Mesodermal cell (in vitro differentiated cells): ENCODE results near the gene TEDC1.

ENCODE experiments used
- H3K27ac ChIP-seq: 2 replicates; pipeline ENCODE4 v1.7.0; 2013; ENCODE audit warnings: mild to moderate bottlenecking, low read depth, low read length, moderate library complexity; ENCODE audit not compliant: severe bottlenecking
- H3K36me3 ChIP-seq: 2 replicates; pipeline ENCODE4 v1.7.1; 2013; ENCODE audit warnings: mild to moderate bottlenecking, low read length, moderate library complexity; ENCODE audit not compliant: control insufficient read depth, insufficient read depth
- H3K4me1 ChIP-seq: one replicate; pipeline ENCODE4 v1.7.1; 2013; ENCODE audit warnings: mild to moderate bottlenecking, low read length; ENCODE audit not compliant: insufficient read depth, control insufficient read depth, poor library complexity, severe bottlenecking
- H3K4me3 ChIP-seq: 2 replicates; pipeline ENCODE4 v1.7.0; 2013; ENCODE audit warnings: low read length, control low read depth, mild to moderate bottlenecking; ENCODE audit not compliant: insufficient read depth, poor library complexity, severe bottlenecking; ENCODE audit errors: extremely low read depth
- H3K9me3 ChIP-seq: 2 replicates; pipeline ENCODE4 v1.7.1; 2013; ENCODE audit warnings: mild to moderate bottlenecking, low read length, moderate library complexity; ENCODE audit not compliant: control insufficient read depth
- WGBS, 2 experiments: methylation state at CpG; one replicate each; pipeline ENCODE4 v1.1.5; 2013; ENCODE audit warnings: missing lambda C conversion rate in 2 of 2; ENCODE audit not compliant: insufficient coverage in 2 of 2; 5-methylcytosine and 5-hydroxymethylcytosine counted together

TEDC1 gene

DNA sequence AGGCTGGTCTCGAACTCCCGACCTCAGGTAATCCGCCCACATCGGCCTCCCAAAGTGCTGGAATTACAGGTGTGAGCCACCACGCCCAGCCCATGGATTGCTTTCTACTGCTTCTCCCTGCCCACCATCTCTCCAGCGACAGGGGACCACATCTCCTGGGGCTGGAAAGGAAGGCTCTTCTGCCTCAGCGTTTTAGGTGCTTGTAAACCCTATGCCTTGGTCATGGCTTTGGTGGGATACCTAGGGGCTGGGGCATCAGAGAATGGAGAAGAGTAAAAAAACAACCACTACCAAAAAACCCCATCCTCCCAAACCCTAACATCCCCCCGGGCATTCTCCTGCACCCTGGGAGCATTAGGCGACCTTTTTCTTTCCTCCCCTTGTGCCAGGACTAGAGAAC, 34.3 kb downstream of the TEDC1 start:
- no peaks in the 10 kb centered on the region for H3K36me3 ChIP-seq
- H3K4me3 ChIP-seq = no peak overlapping the region
- H3K27ac ChIP-seq = no peak overlapping the region
- H3K4me1 ChIP-seq = peaks cover 5% of the 10 kb centered on the region
- WGBS, 2 experiments = 83 to 86% methylated on average over 6 of the region's 9 CpGs
- H3K9me3 ChIP-seq = no peaks in the 10 kb centered on the region

- Histone ChIP-seq H3K9me3 (no peaks in the 10 kb centered on the region), H3K4me3 (peak within 1 kb of the TSS; percentile 50), H3K36me3 (no peaks in the 10 kb centered on the region), H3K4me1 (peaks cover 5% of the 10 kb centered on the region), H3K27ac (no peak within 1 kb of the TSS)
- 6 to 9% methylated on average over 43 to 64 of the region's 88 CpGs for WGBS, 2 experiments
Observed at GRCh38 chr14:105525861-105526775, 35.1 kb downstream of the TEDC1 start, which contains the start of gene TMEM121. TMEM121 (plus strand) TSS chr14:105526583; CDS start chr14:105528835, 2,252 bp downstream.

DNA sequence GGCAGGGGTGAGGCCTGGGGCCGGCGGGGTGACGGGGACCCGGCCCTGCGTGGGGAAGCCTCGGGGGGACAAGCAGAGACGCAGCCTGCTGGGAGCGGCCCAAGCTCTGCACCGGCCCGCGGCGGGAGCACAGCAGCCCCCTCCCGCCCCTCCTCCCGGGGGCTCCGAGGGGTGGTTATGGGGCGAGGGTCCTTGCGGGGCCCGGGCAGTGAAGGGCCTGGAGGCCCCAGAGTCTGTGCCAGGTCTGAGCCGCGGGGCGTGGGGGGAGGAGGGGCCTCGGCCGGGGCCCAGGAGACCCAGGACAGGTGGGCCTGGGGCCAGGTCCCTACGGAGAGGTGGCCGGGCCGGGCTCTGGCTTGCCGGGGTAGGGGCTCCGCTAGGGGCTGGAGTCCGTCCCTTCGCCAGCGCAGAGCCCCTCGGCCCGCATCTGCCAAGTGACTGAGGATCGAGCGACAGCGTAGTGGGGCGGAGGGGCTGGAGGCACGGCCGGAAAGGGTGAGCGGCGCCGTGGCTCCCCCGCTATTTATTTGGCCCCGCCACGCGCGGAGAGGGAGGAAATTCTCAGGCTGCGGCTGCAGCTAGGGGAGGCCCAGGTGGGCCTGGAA, 35.8 kb downstream of the TEDC1 start:
- peak overlapping the region; percentile 50 for H3K4me3 ChIP-seq
- WGBS, 2 experiments = 31 to 34% methylated on average over 24 to 29 of the region's 48 CpGs
- no peak overlapping the region for H3K27ac ChIP-seq
- H3K9me3 ChIP-seq = no peaks in the 10 kb centered on the region
- H3K36me3 ChIP-seq = no peaks in the 10 kb centered on the region
- H3K4me1 ChIP-seq = peaks cover 5% of the 10 kb centered on the region

- Histone ChIP-seq H3K9me3 (no peaks in the 10 kb centered on the region), H3K4me1 (peaks cover 5% of the 10 kb centered on the region), H3K27ac (no peak overlapping the region), H3K36me3 (no peaks in the 10 kb centered on the region), H3K4me3 (peak overlapping the region; percentile 50)
- WGBS, 2 experiments = 76 to 78% methylated on average over 12 to 13 of the region's 23 CpGs
Observed at GRCh38 chr14:105527381-105527825, 36.4 kb downstream of the TEDC1 start.

GRCh38 chr14:105527826-105528585, 37.0 kb downstream of the TEDC1 start:
- H3K4me3 ChIP-seq = peak overlapping the region; percentile 50
- no peaks in the 10 kb centered on the region for H3K36me3 ChIP-seq
- H3K9me3 ChIP-seq = no peaks in the 10 kb centered on the region
- peaks cover 5% of the 10 kb centered on the region for H3K4me1 ChIP-seq
- no peak overlapping the region for H3K27ac ChIP-seq
- WGBS, 2 experiments = 30 to 31% methylated on average over 50 to 55 of the region's 67 CpGs

DNA sequence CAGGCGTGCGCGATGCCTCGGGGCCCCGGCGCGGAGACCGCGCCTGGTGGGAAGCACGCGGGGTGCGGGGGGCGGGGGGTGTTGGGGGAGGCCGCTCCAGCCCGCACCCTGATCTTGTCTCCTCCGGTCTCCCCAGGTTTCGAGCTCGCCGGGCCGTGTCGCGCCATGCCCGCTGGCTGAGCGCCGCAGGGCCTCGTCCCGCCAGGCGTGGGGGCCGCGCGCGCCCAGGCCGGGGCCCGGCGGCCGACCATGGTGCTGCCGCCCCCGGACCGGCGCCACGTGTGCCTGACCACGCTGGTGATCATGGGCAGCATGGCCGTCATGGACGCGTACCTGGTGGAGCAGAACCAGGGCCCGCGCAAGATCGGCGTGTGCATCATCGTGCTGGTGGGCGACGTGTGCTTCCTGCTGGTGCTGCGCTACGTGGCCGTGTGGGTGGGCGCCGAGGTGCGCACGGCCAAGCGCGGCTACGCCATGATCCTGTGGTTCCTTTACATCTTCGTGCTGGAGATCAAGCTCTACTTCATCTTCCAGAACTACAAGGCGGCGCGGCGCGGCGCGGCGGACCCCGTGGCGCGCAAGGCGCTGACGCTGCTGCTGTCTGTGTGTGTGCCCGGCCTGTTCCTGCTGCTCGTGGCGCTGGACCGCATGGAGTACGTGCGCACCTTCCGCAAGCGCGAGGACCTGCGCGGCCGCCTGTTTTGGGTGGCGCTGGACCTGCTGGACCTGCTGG, 37.7 kb downstream of the TEDC1 start:
- H3K4me3 ChIP-seq = peak overlapping the region; percentile 50
- no peaks in the 10 kb centered on the region for H3K9me3 ChIP-seq
- 71 to 73% methylated on average over 73 to 74 of the region's 89 CpGs for WGBS, 2 experiments
- H3K27ac ChIP-seq = no peak overlapping the region
- peaks cover 5% of the 10 kb centered on the region for H3K4me1 ChIP-seq
- H3K36me3 ChIP-seq = no peaks in the 10 kb centered on the region

- no peaks in the 10 kb centered on the region for H3K9me3 ChIP-seq
- H3K27ac ChIP-seq = no peak overlapping the region
- 96 to 97% methylated on average over 24 of the region's 24 CpGs for WGBS, 2 experiments
- H3K36me3 ChIP-seq = no peaks in the 10 kb centered on the region
- H3K4me1 ChIP-seq = peaks cover 5% of the 10 kb centered on the region
- H3K4me3 ChIP-seq = no peak overlapping the region
Observed at GRCh38 chr14:105529319-105529568, 38.2 kb downstream of the TEDC1 start.

- Histone ChIP-seq H3K27ac (no peak overlapping the region), H3K4me3 (no peak overlapping the region), H3K4me1 (peaks cover 5% of the 10 kb centered on the region), H3K36me3 (no peaks in the 10 kb centered on the region), H3K9me3 (no peaks in the 10 kb centered on the region)
- WGBS, 2 experiments = 91 to 92% methylated on average over 40 to 60 of the region's 63 CpGs
Observed at GRCh38 chr14:105529569-105530284, 38.7 kb downstream of the TEDC1 start.

DNA sequence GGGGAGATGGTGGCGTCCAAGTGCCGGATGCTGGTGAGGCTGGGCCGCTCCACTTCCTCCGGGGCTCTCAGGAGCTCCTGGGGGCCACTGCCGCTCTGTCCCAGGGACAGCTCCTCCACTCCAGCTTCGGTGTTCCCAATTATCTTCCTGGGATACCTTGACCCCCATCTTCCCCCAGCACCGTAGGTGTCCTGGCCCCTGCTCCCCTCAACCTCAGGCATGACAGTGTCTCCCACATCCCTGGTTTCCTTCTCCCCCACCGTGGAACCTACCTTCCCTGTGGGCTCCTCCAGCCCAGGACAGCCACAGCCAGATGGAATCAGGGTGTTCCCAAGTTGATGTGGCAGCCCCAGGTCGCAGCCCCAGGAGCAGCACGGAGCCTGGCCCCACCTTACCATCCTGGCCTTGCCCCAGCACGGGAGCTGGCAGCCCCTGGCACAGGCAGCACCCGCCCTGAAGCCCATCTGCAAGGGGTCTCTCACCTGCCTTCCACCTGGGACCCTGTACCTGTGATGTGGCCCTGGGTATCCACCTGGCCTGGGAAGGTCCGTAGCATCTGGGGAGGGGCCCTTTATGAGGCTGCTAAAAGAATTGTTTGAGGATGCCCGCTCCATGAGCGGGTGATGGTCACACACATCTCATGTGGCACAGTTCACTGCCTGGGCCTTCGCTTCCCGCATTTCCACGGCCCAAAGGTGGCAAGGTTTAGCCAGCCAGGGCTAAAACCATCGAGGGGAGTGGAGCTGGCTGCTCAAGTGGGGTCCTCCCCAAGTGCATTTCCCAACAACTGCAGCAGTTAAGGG, 39.4 kb downstream of the TEDC1 start:
- peaks cover 5% of the 10 kb centered on the region for H3K4me1 ChIP-seq
- H3K9me3 ChIP-seq = no peaks in the 10 kb centered on the region
- H3K36me3 ChIP-seq = no peaks in the 10 kb centered on the region
- H3K4me3 ChIP-seq = no peak overlapping the region
- 78 to 84% methylated on average over 15 to 18 of the region's 19 CpGs for WGBS, 2 experiments
- H3K27ac ChIP-seq = no peak overlapping the region
